ENCODE data around the gene INTS12.

Gene INTS12

GRCh38 chr4:105686571-105686970, 21.9 kb downstream of the INTS12 start:
- DNase-seq (ENCODE audit: low read depth in 4 of 4, low spot score in 1 of 4) = no peak

GRCh38 chr4:105683038-105683437, 25.5 kb downstream of the INTS12 start:
- no peak for DNase-seq (ENCODE audit: low read depth in 4 of 4, low spot score in 1 of 4)

- DNase-seq (ENCODE audit: low read depth in 4 of 4, low spot score in 1 of 4) = no peak
Observed at GRCh38 chr4:105679186-105679585, 29.3 kb downstream of the INTS12 start.

GRCh38 chr4:105677709-105678108, 30.8 kb downstream of the INTS12 start:
- no peak for DNase-seq (ENCODE audit: low read depth in 4 of 4, low spot score in 1 of 4)

GRCh38 chr4:105674011-105674410, 34.5 kb downstream of the INTS12 start:
- no peak for DNase-seq (ENCODE audit: low read depth in 4 of 4, low spot score in 1 of 4)

- no peak for DNase-seq (ENCODE audit: low read depth in 4 of 4, low spot score in 1 of 4)
Observed at GRCh38 chr4:105671301-105671700, 37.2 kb downstream of the INTS12 start.

- DNase-seq (ENCODE audit: low read depth in 4 of 4, low spot score in 1 of 4) = no peak
Observed at GRCh38 chr4:105670684-105671083, 37.8 kb downstream of the INTS12 start.

DNA sequence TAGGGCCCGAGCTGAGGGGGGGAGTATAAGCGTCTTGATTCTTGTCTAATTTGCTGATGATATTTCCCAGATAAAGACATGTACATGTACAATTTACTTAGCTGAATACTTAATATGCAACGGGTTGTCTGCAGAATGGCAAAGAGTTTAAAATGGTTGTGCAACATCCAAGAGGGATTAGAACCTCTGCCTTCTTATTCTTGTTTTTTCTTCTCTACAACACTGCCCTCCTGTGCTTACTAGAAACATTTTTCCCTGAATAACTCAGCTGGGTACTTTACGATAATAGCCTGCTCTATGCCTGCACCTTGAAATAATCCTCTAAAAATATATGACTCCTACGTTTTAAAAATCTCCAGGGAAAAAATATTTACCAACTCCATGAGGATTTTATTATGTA, 41.8 kb downstream of the INTS12 start:
- DNase-seq (ENCODE audit: low read depth in 4 of 4, low spot score in 1 of 4) = no peak

DNA sequence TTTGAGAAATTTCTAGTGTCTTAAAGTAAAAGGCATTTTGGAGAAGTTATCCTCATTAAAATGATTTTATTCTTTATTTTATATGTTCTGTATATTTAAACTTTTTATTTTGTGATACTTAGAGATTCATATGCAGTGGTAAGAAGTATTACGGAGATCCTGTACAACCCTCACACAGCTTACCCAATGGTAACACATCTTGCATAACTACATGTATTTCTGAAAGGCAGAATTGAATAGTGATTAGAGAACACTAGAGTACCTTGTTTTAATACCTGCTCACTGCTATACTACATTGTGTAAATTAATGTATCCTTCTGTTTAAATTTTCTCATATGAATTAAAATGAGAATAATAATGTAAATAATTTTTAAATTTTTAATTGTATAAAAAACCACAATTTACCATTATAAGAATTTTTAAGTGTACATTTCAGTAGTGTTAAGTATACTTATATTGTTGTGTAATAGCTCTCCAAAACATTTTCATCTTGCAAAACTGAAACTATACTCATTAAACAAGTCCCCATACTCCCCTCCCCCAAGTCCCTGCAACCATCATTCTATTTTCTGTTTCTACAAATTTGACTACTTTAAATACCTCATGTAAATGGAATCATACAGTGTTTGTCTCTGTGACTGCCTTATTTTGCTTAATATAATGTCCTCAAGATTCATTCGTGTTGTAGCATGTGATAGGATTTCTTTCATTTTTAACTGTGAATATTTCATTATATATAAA, 45.4 kb downstream of the INTS12 start:
- no peak for DNase-seq (ENCODE audit: low read depth in 4 of 4, low spot score in 1 of 4)

- no peak for DNase-seq (ENCODE audit: low read depth in 4 of 4, low spot score in 1 of 4)
Observed at GRCh38 chr4:105661028-105661427, 47.5 kb downstream of the INTS12 start.

- DNase-seq (ENCODE audit: low read depth in 4 of 4, low spot score in 1 of 4) = no peak
Observed at GRCh38 chr4:105659190-105659589, 49.3 kb downstream of the INTS12 start.

- DNase-seq (ENCODE audit: low read depth in 4 of 4, low spot score in 1 of 4) = no peak
Observed at GRCh38 chr4:105657117-105657765, 51.2 kb downstream of the INTS12 start.

DNA sequence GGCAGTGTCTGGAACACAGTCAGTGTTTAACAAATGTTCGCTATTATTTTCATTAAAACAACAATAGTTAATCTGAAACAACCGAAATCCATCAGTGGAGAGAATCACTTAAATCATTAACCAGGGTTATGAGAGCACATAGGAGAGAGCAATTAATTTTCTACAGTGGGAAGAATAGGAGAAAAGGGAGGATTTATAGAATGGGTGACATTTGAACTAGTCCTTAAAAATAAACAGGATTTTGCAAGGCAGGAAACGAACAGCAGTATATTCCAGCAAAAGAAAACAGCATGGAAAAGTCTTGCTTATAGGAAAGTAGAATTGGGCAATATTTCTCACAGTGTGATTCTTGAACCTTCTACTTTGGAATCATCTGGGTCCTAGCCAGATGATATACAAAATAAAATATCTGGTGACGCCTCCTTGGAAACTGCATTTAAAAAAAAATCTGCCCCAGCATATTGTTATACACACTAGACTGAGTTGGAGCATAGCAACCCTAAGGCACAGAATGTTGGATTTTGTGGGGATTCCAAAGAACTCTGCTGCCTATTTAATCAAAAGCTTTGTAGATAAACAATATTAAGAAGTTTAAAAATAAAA, 56.1 kb downstream of the INTS12 start:
- DNase-seq (ENCODE audit: low read depth in 4 of 4, low spot score in 1 of 4) = no peak

DNA sequence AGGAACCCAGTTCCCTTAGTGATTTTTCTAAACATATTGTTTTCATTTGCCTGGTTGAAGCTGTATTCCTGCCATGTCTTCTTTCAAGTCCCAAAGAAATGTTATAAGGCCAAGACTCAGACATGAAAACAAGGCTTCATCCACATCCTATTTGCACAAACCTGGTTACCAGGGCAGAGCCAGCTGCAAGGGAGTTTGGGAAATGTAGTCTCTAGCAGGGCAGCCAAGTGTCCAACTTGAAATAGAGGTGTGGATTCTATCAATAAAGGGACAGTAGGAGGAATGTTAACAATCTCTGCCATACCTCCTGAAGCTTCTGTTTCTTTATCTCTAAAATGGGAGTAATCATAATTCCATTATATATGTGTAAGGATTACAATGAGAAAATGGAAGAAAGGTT, 56.6 kb downstream of the INTS12 start:
- no peak for DNase-seq (ENCODE audit: low read depth in 4 of 4, low spot score in 1 of 4)

- no peak for DNase-seq (ENCODE audit: low read depth in 4 of 4, low spot score in 1 of 4)
Observed at GRCh38 chr4:105650190-105650589, 58.3 kb downstream of the INTS12 start.

DNA sequence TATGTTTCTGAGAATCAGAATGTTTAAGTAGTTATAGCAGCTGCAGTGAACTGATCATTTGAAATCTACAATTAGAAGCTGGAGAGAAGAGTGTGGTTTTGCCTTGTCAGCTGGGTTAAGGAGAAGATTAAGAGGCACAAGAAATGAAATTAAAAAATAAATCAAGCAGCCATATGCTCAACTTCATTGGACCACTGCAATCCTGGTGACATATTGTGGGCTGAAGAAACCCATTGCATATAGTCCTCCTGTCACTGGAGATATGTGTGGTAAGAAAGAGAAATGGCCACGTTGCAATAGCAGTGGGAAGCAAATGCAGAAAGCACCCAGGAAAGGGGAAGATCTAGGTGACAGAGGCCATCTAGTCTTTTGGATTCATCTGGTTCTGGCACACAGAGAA, 63.0 kb downstream of the INTS12 start:
- no peak for DNase-seq (ENCODE audit: low read depth in 4 of 4, low spot score in 1 of 4)

GRCh38 chr4:105644257-105644656, 64.2 kb downstream of the INTS12 start:
- DNase-seq (ENCODE audit: low read depth in 4 of 4, low spot score in 1 of 4) = no peak

GRCh38 chr4:105641845-105642244, 66.6 kb downstream of the INTS12 start:
- DNase-seq (ENCODE audit: low read depth in 4 of 4, low spot score in 1 of 4) = no peak

DNA sequence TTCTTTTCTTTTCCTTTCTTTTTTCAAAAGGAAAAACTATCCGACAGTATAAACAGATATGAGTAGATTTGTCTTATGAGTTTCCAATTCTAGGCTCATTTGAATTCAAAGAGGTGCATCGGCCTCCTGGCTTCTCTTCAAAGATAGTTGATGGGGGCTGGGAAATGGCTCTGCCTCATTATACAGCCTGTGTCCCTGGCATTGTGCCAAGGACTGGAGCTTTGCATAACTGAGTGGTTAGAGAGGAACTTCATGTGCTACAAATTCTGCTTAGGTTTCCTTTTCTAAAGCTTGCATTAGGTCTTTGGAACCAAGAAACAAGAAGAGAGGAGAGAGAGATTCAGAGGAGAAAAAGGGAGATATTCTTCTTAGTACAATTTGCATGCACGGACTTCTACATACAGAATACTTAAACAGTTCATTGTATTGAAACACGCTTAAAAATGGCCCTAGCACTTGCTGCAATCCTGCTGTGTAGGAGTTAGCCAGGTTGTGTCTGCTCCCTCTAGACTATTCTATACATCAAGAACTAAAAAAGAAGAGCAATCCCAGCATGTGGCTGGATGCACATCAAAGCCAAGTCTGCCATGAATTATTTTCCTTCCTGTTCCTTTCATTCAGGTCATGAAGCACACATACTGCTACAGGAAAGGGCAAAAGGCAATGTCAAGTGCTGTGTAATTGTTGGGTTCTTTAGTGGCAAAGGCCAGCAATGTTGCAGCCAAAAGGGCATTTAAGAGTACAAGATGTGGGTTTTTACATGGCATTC, 70.9 kb downstream of the INTS12 start:
- DNase-seq (ENCODE audit: low read depth in 4 of 4, low spot score in 1 of 4) = no peak

DNA sequence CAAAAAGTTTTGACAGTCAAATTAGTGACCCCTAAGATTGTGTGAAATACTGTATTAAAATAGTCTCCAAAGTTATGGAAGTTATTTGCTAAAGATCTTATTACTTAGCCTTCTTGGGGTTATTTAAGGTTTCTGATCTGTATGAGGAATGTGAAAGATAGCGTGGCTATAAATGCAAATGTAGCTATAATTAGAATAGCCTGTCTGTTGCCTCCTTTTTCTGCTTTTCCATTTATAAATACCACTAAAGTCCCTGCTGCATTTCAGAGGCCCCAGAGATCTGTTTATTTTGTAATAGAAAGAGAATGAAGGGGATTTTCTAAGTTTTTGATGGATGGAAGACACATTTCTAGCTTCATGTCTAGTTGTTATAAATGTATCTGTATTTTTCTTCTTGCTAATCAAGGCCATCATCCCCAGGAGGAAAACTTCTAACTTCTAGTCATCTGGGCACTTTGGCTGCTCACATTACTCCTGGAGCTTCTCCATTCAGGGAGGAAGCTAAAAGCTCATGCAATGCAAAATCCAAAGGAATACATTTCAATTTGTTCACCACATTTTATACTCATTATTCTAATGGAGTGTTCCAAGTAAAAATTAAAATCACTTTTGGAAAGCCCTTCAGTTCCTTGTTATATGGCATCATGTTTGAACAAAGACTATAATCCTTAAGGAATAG, 73.9 kb downstream of the INTS12 start:
- no peak for DNase-seq (ENCODE audit: low read depth in 4 of 4, low spot score in 1 of 4)

- DNase-seq (ENCODE audit: low read depth in 4 of 4, low spot score in 1 of 4) = no peak
Observed at GRCh38 chr4:105633241-105633640, 75.2 kb downstream of the INTS12 start.

Measured in stimulated activated CD4-positive, alpha-beta T cell treated with anti-CD3 and anti-CD28 coated beads, Interleukin-1b, Interleukin-23, amount 100 ng/mL, for 24 hours (primary cell).